ENCODE data around the gene AHNAK2.
"Not testable (repeated sequence)": the region's sequence is repeated elsewhere in the genome, so short reads cannot be mapped to it uniquely, and the experiment has no call there.

Gene AHNAK2

DNA sequence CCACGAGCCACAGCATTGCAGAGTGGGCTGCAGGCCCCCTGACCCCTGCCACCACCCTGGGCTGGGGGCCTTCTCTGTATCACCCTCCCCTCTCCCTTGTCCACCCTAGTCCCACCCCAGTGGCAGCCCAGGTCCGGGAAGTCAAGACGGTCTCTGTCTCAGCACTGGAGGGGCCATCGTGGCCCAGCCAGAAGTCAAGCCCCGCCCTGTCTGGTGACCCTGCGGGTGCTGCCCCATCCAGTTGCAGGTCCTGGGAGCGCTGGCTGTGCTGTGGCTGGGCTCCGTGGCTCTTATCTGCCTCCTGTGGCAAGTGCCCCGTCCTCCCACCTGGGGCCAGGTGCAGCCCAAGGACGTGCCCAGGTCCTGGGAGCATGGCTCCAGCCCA lies 50.8 kb downstream of the AHNAK2 start:
- Histone ChIP-seq H3K36me3 (ENCODE audit: control insufficient read depth, insufficient read depth, low read length) (no peaks in the 10 kb centered on the region), H3K4me3 (ENCODE audit: extremely low read depth, insufficient read depth, low read length, poor library complexity, severe bottlenecking) (no peak overlapping the region)

DNA sequence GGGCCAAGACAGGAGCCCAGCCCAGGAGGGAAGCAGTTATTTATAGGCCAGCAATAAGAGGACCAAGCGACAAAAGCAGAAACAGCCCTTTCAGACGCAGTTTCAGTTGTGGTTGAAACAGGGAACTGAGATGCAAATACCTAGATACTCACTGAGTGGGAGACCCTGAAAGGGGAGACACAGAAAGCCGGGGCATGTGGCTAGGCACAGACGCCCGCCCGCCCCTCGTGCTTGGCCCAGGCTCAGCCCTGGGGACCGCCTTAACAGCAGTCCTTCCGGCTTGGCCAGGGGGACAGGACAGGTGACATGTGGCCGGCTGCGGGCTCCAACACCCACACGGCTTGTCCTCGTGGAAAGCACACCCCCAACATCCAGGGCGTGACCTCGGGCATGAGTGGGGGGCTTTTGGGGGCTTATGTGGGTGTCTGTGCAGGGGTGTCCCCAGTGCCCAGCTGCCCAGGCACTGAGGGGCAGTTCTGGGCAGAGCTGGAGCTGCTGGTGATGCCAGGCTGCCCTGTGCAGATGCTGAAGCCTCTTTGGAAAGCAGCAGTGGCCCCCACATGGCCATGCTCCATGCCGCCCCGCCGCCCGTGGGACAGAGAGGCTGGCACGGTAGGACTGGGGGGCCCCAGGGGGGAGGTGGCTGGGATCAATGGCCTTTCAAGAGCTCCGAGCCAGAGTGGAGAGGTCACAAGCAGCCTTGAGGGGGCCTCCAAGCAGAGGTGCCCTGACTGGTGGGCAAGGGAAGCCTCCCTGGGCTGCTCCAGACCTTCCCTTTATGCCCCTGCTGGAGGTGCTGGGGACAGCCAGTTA lies 51.3 kb downstream of the AHNAK2 start:
- Histone ChIP-seq H3K36me3 (ENCODE audit: control insufficient read depth, insufficient read depth, low read length) (no peaks in the 10 kb centered on the region), H3K27ac (ENCODE audit: low read depth, low read length, severe bottlenecking) (no peak overlapping the region), H3K9me3 (ENCODE audit: control insufficient read depth, low read length) (peaks cover 5% of the 10 kb centered on the region), H3K4me3 (ENCODE audit: extremely low read depth, insufficient read depth, low read length, poor library complexity, severe bottlenecking) (no peak overlapping the region), H3K4me1 (ENCODE audit: control insufficient read depth, insufficient read depth, low read length, poor library complexity, severe bottlenecking) (no peaks in the 10 kb centered on the region)
- WGBS, 2 experiments (ENCODE audit: insufficient coverage in 2 of 2): 92 to 93% methylated on average over 17 to 19 of the region's 21 CpGs

More for the DNA sequence above, 50.8 kb downstream of the AHNAK2 start:
- WGBS, 2 experiments (ENCODE audit: insufficient coverage in 2 of 2): 83 to 86% methylated on average over 10 of the region's 10 CpGs
- peaks cover 1% of the 10 kb centered on the region for H3K4me1 ChIP-seq (ENCODE audit: control insufficient read depth, insufficient read depth, low read length, poor library complexity, severe bottlenecking)
- no peak overlapping the region for H3K27ac ChIP-seq (ENCODE audit: low read depth, low read length, severe bottlenecking)
- H3K9me3 ChIP-seq (ENCODE audit: control insufficient read depth, low read length): peaks cover 5% of the 10 kb centered on the region

DNA sequence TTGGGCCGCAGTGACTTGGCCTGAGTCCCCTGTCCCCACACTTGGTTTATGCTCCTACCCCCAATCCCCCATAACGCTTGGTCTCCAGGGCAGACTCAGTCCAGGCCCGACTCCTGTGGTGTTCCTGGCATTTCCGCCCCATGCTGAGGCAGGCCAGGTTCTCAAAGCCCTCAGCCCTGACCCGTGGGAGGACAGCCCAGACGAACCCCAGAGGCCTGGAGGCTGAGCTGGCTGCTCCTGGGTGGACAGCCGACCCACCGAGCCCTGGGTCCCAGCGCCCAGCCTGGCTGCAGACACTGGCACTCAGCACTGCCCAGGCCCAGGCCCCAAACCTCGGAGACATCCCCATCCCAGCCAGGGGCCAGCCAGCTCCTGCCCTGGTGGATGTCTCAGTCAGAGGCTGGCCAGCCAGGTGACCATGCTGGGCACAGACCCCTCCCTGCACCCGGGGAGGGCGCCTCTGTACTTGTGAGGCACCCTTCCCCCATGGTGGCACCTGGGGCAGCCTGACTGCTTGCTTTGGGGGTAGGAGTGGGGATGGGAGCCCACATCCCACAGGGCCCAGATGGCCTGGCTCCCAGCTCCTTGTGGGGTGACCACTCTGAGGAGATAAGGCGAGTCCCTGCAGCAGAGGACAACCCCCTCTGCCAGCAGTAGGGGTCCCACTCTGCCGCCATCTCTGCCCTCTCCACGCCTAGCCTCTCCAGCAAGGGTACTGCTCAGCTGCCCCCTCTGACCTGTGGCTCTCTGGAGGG lies 52.1 kb downstream of the AHNAK2 start:
- H3K4me3 ChIP-seq (ENCODE audit: extremely low read depth, insufficient read depth, low read length, poor library complexity, severe bottlenecking): no peak overlapping the region
- WGBS, 2 experiments (ENCODE audit: insufficient coverage in 2 of 2): 85 to 95% methylated on average over 9 to 13 of the region's 15 CpGs
- H3K9me3 ChIP-seq (ENCODE audit: control insufficient read depth, low read length): peaks cover 5% of the 10 kb centered on the region
- H3K4me1 ChIP-seq (ENCODE audit: control insufficient read depth, insufficient read depth, low read length, poor library complexity, severe bottlenecking): no peaks in the 10 kb centered on the region
- H3K27ac ChIP-seq (ENCODE audit: low read depth, low read length, severe bottlenecking): no peak overlapping the region
- no peaks in the 10 kb centered on the region for H3K36me3 ChIP-seq (ENCODE audit: control insufficient read depth, insufficient read depth, low read length)

DNA sequence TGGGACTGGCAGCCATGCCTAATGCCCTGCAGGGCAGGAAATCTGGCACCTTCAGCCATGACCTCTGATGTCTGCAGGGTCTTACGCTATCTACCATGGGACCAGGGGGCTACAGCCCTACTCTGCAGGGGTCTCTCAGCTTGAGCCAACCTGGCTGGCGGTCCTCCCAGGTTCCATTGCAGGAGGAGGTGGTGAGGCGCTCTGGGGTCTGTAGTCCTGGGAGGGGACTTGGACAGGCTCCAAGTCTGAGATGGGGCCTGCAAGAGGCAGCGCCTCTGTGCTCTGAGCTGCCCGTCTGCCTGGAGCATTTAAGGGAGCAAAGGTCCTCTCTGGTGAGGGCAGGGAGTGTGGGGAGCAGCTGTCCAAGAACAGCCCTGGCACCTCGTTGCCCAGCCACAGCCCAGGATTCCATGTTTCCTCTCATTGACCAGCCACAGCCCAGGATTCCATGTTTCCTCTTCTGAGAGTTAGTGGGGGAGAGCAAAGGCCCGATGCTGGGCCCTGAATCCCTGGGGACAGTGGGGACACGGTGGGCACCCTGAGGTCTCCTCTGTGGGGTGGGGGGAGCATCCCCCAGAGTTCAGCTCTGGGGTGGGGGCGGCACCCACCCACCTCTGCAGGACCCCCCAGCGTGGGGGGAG lies 52.8 kb downstream of the AHNAK2 start:
- no peaks in the 10 kb centered on the region for H3K36me3 ChIP-seq (ENCODE audit: control insufficient read depth, insufficient read depth, low read length)
- H3K4me1 ChIP-seq (ENCODE audit: control insufficient read depth, insufficient read depth, low read length, poor library complexity, severe bottlenecking): no peaks in the 10 kb centered on the region
- 75 to 87% methylated on average over 3 to 5 of the region's 10 CpGs for WGBS, 2 experiments (ENCODE audit: insufficient coverage in 2 of 2)
- no peak overlapping the region for H3K27ac ChIP-seq (ENCODE audit: low read depth, low read length, severe bottlenecking)
- H3K4me3 ChIP-seq (ENCODE audit: extremely low read depth, insufficient read depth, low read length, poor library complexity, severe bottlenecking): no peak overlapping the region
- H3K9me3 ChIP-seq (ENCODE audit: control insufficient read depth, low read length): peaks cover 5% of the 10 kb centered on the region

DNA sequence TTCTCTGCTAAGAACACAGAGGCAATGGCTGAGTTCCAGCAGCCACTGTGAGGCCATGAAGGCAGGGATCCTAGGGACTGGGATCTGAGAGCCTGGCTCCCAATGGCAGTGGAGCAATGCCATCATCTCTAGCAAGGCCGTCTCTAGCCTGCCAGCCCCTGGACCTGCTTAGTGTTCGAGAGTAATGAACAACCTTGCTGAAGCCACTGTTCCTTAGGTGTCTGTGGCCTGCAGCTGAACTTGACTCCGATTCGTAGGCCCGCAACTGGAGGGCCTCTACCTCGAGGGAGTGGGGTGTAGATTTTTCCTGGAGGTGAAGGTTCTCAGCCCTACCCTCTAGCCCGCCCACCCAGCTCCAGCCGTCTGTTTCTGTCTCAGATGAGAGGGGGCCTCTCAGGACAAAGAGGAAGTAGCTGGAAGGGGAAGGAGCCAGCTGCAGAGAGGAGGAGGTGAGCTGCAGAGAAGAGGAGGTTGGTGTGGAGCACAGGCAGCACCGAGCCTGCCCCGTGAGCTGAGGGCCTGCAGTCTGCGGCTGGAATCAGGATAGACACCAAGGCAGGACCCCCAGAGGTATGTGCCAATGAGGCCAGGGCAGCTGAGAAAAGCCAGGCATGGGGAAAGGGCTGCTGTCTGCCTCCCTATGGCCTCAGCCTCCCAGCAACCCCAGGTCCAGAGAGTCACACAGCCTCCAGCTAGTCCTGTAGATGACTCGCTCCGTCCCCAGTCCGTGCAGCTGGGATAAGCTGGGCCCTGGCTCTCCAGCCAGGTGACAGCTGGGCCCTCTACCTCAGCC lies 53.6 kb downstream of the AHNAK2 start, which contains the start of gene PLD4:
Gene PLD4, plus strand, starts transcription at position 459 of the 793 bp plus-strand sequence. CDS start 2,262 bp downstream, outside the sequence.
- Histone ChIP-seq H3K4me1 (ENCODE audit: control insufficient read depth, insufficient read depth, low read length, poor library complexity, severe bottlenecking) (no peaks in the 10 kb centered on the region), H3K9me3 (ENCODE audit: control insufficient read depth, low read length) (peaks cover 5% of the 10 kb centered on the region), H3K27ac (ENCODE audit: low read depth, low read length, severe bottlenecking) (no peak within 1 kb of the TSS), H3K4me3 (ENCODE audit: extremely low read depth, insufficient read depth, low read length, poor library complexity, severe bottlenecking) (no peak within 1 kb of the TSS), H3K36me3 (ENCODE audit: control insufficient read depth, insufficient read depth, low read length) (no peaks in the 10 kb centered on the region)
- WGBS, 2 experiments (ENCODE audit: insufficient coverage in 2 of 2): 78 to 91% methylated on average over 6 to 8 of the region's 14 CpGs

DNA sequence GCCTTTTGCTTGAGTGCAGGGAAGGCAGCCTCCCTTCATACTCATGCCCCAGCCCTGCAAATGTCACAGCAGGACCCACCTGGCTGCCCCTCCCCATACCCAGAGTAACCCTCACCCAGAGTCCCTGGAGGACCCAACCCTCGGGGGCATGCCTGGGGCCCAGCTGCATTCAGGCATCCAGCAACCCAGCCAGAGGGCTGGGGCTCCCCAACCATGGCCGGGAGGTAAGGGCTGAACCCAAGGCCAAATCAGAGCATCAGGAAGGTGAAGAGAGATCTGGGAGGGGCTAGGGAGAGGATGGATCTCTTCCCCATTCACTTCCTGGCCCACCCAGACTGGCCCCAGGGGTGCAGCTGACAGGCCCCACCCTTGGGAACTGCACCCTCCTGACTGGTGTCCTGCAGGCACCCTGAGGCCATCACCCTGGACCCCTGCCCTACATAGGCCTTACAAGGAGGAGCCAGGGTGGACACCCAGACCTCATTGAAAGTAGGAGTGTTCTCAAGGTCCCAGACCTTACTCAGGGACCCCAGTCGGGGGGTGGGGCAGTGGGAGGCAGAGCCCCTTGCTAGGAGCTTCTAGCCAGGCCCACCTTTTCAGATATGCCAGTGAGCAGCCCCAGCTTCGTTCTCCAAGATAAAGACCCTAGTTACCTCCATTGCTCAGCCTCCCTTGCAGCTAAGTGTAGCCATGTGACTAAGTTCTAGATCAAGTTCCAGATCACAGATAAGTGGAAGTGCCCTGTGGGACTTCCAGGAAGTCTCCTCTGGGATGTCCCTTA lies 54.3 kb downstream of the AHNAK2 start:
- 80 to 92% methylated on average over 2 to 4 of the region's 4 CpGs for WGBS, 2 experiments (ENCODE audit: insufficient coverage in 2 of 2)
- Histone ChIP-seq H3K9me3 (ENCODE audit: control insufficient read depth, low read length) (peaks cover 5% of the 10 kb centered on the region), H3K4me3 (ENCODE audit: extremely low read depth, insufficient read depth, low read length, poor library complexity, severe bottlenecking) (no peak overlapping the region), H3K36me3 (ENCODE audit: control insufficient read depth, insufficient read depth, low read length) (no peaks in the 10 kb centered on the region), H3K27ac (ENCODE audit: low read depth, low read length, severe bottlenecking) (no peak overlapping the region), H3K4me1 (ENCODE audit: control insufficient read depth, insufficient read depth, low read length, poor library complexity, severe bottlenecking) (no peaks in the 10 kb centered on the region)

DNA sequence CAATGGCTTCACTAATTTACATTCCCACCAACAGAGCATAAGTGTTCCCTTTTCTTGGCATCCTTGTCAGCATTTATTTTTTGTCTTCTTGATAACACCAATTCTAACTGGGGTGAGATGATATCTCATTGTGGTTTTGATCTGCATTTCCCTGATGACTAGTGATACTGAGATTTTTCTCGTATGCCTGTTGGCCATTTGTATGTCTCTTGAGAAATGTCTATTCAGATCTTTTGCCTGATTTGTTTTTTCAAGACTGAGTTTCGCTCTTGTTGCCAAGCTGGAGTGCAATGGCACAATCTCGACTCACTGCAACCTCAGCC lies 58.2 kb downstream of the AHNAK2 start:
- no peak overlapping the region for H3K4me3 ChIP-seq (ENCODE audit: extremely low read depth, insufficient read depth, low read length, poor library complexity, severe bottlenecking)
- peaks cover 5% of the 10 kb centered on the region for H3K9me3 ChIP-seq (ENCODE audit: control insufficient read depth, low read length)
- WGBS, 2 experiments (ENCODE audit: insufficient coverage in 2 of 2): 0 to 60% methylated on average over 1 to 3 of the region's 3 CpGs
- no peaks in the 10 kb centered on the region for H3K4me1 ChIP-seq (ENCODE audit: control insufficient read depth, insufficient read depth, low read length, poor library complexity, severe bottlenecking)
- H3K27ac ChIP-seq (ENCODE audit: low read depth, low read length, severe bottlenecking): no peak overlapping the region
- no peaks in the 10 kb centered on the region for H3K36me3 ChIP-seq (ENCODE audit: control insufficient read depth, insufficient read depth, low read length)

DNA sequence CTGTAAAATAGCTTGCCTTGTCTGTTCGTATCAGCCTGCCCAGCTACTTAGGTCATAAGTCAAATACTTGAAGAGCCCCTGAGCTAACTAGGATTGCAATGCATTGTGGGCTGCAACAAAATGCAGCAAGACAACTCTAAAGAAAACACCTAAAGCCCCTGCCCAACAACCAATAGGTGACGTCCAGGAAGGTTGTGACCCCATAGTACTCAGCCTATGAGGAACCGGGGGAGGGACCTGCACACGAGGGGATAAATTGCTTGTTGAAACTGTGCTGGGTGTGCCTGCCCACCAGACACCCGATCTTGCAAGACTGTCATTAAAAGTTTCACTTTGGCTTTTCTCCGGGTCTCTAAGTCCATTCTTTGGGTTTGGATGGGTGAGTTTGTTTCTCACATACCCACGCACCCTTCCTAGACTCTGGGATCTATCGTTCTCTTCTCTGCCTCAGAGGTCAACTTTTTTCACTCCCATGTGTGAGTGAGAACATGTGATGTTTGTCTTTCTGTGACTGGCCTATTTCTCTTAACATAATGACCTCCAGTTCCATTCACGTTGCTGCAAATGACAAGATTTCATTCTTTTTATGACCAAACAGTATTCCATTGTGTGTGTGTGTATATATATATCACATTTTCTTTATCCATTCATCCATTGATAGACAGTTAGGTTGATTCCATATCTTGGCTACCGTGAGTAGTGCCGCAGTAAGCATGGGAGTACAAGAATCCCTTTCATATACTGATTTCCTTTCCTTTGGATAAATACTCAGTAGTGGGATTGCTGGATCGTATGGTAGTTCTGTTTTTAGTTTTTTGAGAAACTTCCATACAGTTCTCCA lies 58.8 kb downstream of the AHNAK2 start:
- H3K36me3 ChIP-seq (ENCODE audit: control insufficient read depth, insufficient read depth, low read length); H3K4me1 ChIP-seq (ENCODE audit: control insufficient read depth, insufficient read depth, low read length, poor library complexity, severe bottlenecking); H3K9me3 ChIP-seq (ENCODE audit: control insufficient read depth, low read length); H3K27ac ChIP-seq (ENCODE audit: low read depth, low read length, severe bottlenecking); H3K4me3 ChIP-seq (ENCODE audit: extremely low read depth, insufficient read depth, low read length, poor library complexity, severe bottlenecking): not testable (repeated sequence)
- WGBS, 2 experiments (ENCODE audit: insufficient coverage in 2 of 2): 82 to 100% methylated on average over 2 to 6 of the region's 12 CpGs

DNA sequence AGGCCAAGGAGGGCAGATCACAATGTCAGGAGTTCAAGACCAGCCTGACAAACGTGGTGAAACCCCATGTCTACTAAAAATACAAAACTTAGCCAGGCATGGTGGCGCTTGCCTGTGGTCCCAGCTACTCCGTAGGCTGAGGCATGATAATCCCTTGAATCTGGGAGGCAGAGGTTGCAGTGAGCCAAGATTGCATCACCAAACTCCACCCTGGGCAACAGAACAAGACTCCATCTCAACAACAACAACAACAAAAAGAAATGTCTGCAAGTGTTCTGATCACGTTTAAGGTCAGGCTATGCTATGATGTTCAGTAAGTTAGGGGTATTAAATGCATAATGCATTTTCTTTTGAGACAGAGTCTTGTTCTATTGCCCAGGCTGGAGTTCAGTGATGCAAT lies 60.2 kb downstream of the AHNAK2 start:
- Histone ChIP-seq H3K4me1 (ENCODE audit: control insufficient read depth, insufficient read depth, low read length, poor library complexity, severe bottlenecking) (no peaks in the 10 kb centered on the region), H3K27ac (ENCODE audit: low read depth, low read length, severe bottlenecking) (no peak overlapping the region), H3K4me3 (ENCODE audit: extremely low read depth, insufficient read depth, low read length, poor library complexity, severe bottlenecking) (no peak overlapping the region), H3K36me3 (ENCODE audit: control insufficient read depth, insufficient read depth, low read length) (no peaks in the 10 kb centered on the region), H3K9me3 (ENCODE audit: control insufficient read depth, low read length) (no peaks in the 10 kb centered on the region)
- WGBS, 2 experiments (ENCODE audit: insufficient coverage in 2 of 2): 75 to 100% methylated on average over 2 to 3 of the region's 4 CpGs

All from mesodermal cell (in vitro differentiated cells).